H1 (cell line): ENCODE measurements around the gene LTB. TPM values are rescaled to one million over a fixed set of nuclear protein-coding genes. Genes with fewer than 3 reads are reported as not detected.

Experiments used
- CTCF ChIA-PET: fragments of 300-600 bp; sonication (Branson Sonifier 250); formaldehyde crosslinking; loops from one replicate; lab custom pipeline; 2021; ENCODE audit not compliant: partially characterized antibody; lab: Charles Lee
- POLR2A ChIA-PET: fragments of 300-600 bp; sonication (Branson Sonifier 250); formaldehyde crosslinking; loops from one replicate; lab custom pipeline; 2021; ENCODE audit warnings: inconsistent platforms; ENCODE audit not compliant: partially characterized antibody; lab: Charles Lee
- DNase-seq, 2 experiments: peaks; one replicate each; pipeline versions ENCODE4 v3.0.0 to v3.0.0-alpha.2; 2010 to 2022; ENCODE audit warnings: low spot score in 2 of 2, low read depth in 1 of 2, mixed read lengths in 1 of 2
- FAIRE-seq: peaks from 2 replicates; lab custom pipeline; 2011; peaks lifted over from hg19 to GRCh38; lab: Jason Lieb, UNC
- H2AFZ ChIP-seq: 2 replicates; pipeline ENCODE4 v1.8.1; 2012; ENCODE audit warnings: low read length, inconsistent platforms
- H2AK5ac ChIP-seq: 2 replicates; pipeline ENCODE4 v1.6.1; 2013; ENCODE audit warnings: low read depth, low read length
- H2BK120ac ChIP-seq: replicated peaks from 2 replicates; pipeline ENCODE3; 2013; ENCODE audit warnings: low read depth, low read length, inconsistent platforms
- H2BK12ac ChIP-seq: 2 replicates; pipeline ENCODE4 v1.6.1; 2013; ENCODE audit warnings: low read depth, low read length
- H2BK15ac ChIP-seq: 2 replicates; pipeline ENCODE4 v1.6.1; 2013; ENCODE audit warnings: low read length
- H2BK20ac ChIP-seq: 2 replicates; pipeline ENCODE4 v1.6.1; 2013; ENCODE audit warnings: low read length
- H2BK5ac ChIP-seq: 2 replicates; pipeline ENCODE4 v1.6.1; 2013; ENCODE audit warnings: low read depth, low read length
- H3K14ac ChIP-seq: 2 replicates; pipeline ENCODE4 v1.6.1; 2013; ENCODE audit warnings: inconsistent platforms; ENCODE audit not compliant: insufficient read length
- H3K18ac ChIP-seq: 2 replicates; pipeline ENCODE4 v1.6.1; 2013; ENCODE audit warnings: low read length; ENCODE audit errors: extremely low read depth
- H3K23ac ChIP-seq: 2 replicates; pipeline ENCODE4 v1.6.1; 2013; ENCODE audit warnings: inconsistent platforms; ENCODE audit not compliant: insufficient read length
- H3K23me2 ChIP-seq: 2 replicates; pipeline ENCODE4 v1.6.1; 2013; ENCODE audit warnings: low read depth, low read length
- H3K27ac ChIP-seq: 2 replicates; pipeline ENCODE4 v1.6.1; 2011; ENCODE audit warnings: low read depth, low read length, inconsistent platforms
- H3K27me3 ChIP-seq, 4 experiments: replicated peaks in 1 of 4; 1 replicate in 1 of 4; 2 replicates in 3 of 4; pipeline versions ENCODE4 v1.6.1 to v1.8.1; 2011 to 2013; ENCODE audit warnings: low read length in 3 of 4, mild to moderate bottlenecking in 3 of 4, inconsistent platforms in 2 of 4, mixed read lengths in 2 of 4, moderate library complexity in 1 of 4; ENCODE audit not compliant: control insufficient read depth in 3 of 4, insufficient read depth in 3 of 4; ENCODE audit errors: extremely low read depth in 1 of 4
- H3K36me3 ChIP-seq, 4 experiments: 2 replicates each; pipeline versions ENCODE4 v1.6.1 to v1.8.1; 2011 to 2013; ENCODE audit warnings: mild to moderate bottlenecking in 4 of 4, low read length in 3 of 4, moderate library complexity in 2 of 4, control low read depth in 1 of 4, inconsistent platforms in 1 of 4; ENCODE audit not compliant: insufficient read depth in 4 of 4, control insufficient read depth in 2 of 4
- H3K4ac ChIP-seq: replicated peaks from 2 replicates; pipeline ENCODE3; 2013; ENCODE audit warnings: low read length, low read depth, mixed read lengths, inconsistent platforms; ENCODE audit not compliant: insufficient read length
- H3K4me1 ChIP-seq, 4 experiments: replicated peaks in 1 of 4; 1 replicate in 1 of 4; 2 replicates in 3 of 4; pipeline versions ENCODE4 v1.6.1 to v1.8.1; 2011 to 2013; ENCODE audit warnings: low read length in 3 of 4, inconsistent platforms in 2 of 4, mixed read lengths in 1 of 4; ENCODE audit not compliant: insufficient read depth in 4 of 4, control insufficient read depth in 3 of 4
- H3K4me2 ChIP-seq, 2 experiments: 2 replicates each; pipeline versions ENCODE4 v1.6.1 to v1.8.1; 2011 to 2013; ENCODE audit warnings: low read depth in 2 of 2, low read length in 2 of 2, control low read depth in 1 of 2, inconsistent platforms in 1 of 2, mild to moderate bottlenecking in 1 of 2; ENCODE audit not compliant: insufficient read depth in 1 of 2
- H3K4me3 ChIP-seq, 4 experiments: fragments of 200-600, 300-600 bp in 1 of 4; sonication (generic), shearing (Covaris generic), sonication (Bioruptor Twin) in 1 of 4; 2 replicates each; pipeline versions ENCODE4 v1.5.1 to v1.8.1; 2011 to 2016; ENCODE audit warnings: low read length in 4 of 4, low read depth in 3 of 4, control low read depth in 2 of 4, inconsistent platforms in 2 of 4, mild to moderate bottlenecking in 2 of 4, mixed read lengths in 1 of 4, moderate library complexity in 1 of 4; ENCODE audit not compliant: insufficient read depth in 2 of 4; ENCODE audit errors: extremely low read depth in 1 of 4
- H3K56ac ChIP-seq: replicated peaks from 2 replicates; pipeline ENCODE3; 2013; ENCODE audit warnings: low read depth, mild to moderate bottlenecking, mixed read lengths, low read length, inconsistent platforms; ENCODE audit not compliant: insufficient read length
- H3K79me1 ChIP-seq: 2 replicates; pipeline ENCODE4 v1.6.1; 2013; ENCODE audit warnings: low read depth, low read length, control low read depth
- H3K79me2 ChIP-seq, 2 experiments: 2 replicates each; pipeline versions ENCODE4 v1.6.1 to v1.8.1; 2012 to 2013; ENCODE audit warnings: low read length in 2 of 2, mild to moderate bottlenecking in 2 of 2, inconsistent platforms in 1 of 2; ENCODE audit not compliant: insufficient read depth in 2 of 2, control insufficient read depth in 1 of 2
- H3K9ac ChIP-seq, 4 experiments: replicated peaks in 1 of 4; 1 replicate in 1 of 4; 2 replicates in 3 of 4; pipeline versions ENCODE4 v1.6.1 to v1.8.1; 2011 to 2013; ENCODE audit warnings: low read depth in 3 of 4, low read length in 3 of 4, control low read depth in 2 of 4, mild to moderate bottlenecking in 2 of 4, moderate library complexity in 2 of 4, inconsistent platforms in 1 of 4; ENCODE audit errors: extremely low read depth in 1 of 4
- H3K9me3 ChIP-seq, 2 experiments: 2 replicates each; pipeline versions ENCODE4 v1.6.1 to v1.8.1; 2012 to 2013; ENCODE audit warnings: mild to moderate bottlenecking in 2 of 2, moderate library complexity in 2 of 2, control low read depth in 1 of 2, inconsistent platforms in 1 of 2, low read depth in 1 of 2, low read length in 1 of 2, mixed read lengths in 1 of 2; ENCODE audit not compliant: insufficient read depth in 2 of 2
- H4K20me1 ChIP-seq, 2 experiments: replicated peaks in 1 of 2; 2 replicates each; pipeline versions ENCODE3 to v1.8.1; 2011 to 2013; ENCODE audit warnings: inconsistent platforms in 2 of 2, low read length in 2 of 2, mild to moderate bottlenecking in 1 of 2; ENCODE audit not compliant: insufficient read depth in 2 of 2, control insufficient read depth in 1 of 2
- H4K5ac ChIP-seq: 2 replicates; pipeline ENCODE4 v1.6.1; 2013; ENCODE audit warnings: low read length, low read depth, mixed read lengths, inconsistent platforms; ENCODE audit not compliant: insufficient read length
- H4K8ac ChIP-seq: 2 replicates; pipeline ENCODE4 v1.8.0; 2013; ENCODE audit warnings: mild to moderate bottlenecking, moderate library complexity, low read length, inconsistent platforms; ENCODE audit not compliant: insufficient read depth; ENCODE audit errors: extremely low read depth
- H4K91ac ChIP-seq: replicated peaks from 2 replicates; pipeline ENCODE3; 2013; ENCODE audit warnings: low read length, mixed read lengths, inconsistent platforms; ENCODE audit not compliant: insufficient read length
- POLR2A ChIP-seq, 2 experiments: IDR thresholded peaks; 1 replicate in 1 of 2; 2 replicates in 1 of 2; pipeline ENCODE4 v1.6.1; 2011; ENCODE audit warnings: low read depth in 2 of 2, low read length in 2 of 2, mild to moderate bottlenecking in 2 of 2; ENCODE audit errors: control extremely low read depth in 1 of 2
- WGBS, 2 experiments: shearing (Covaris generic) in 1 of 2; methylation state at CpG; one replicate each; pipeline versions ENCODE4 v1.1.6 to v1.1.7; 2013 to 2015; ENCODE audit warnings: low lambda C conversion rate in 2 of 2, mixed read lengths in 2 of 2, inconsistent platforms in 1 of 2, low coverage in 1 of 2, missing lambda C conversion rate in 1 of 2; ENCODE audit not compliant: insufficient replicate concordance in 2 of 2, insufficient coverage in 1 of 2, insufficient read length in 1 of 2; ENCODE audit errors: extremely low coverage in 1 of 2, missing lambda C conversion rate in 1 of 2; 5-methylcytosine and 5-hydroxymethylcytosine counted together
- polyA plus RNA-seq, 7 experiments: library from polyadenylated mRNA; depleted of rRNA in 3 of 7; stranded (reverse) in 5 of 7; unstranded in 2 of 7; fragments of >200 nt in 5 of 7; fragments of 200-250 nt in 2 of 7; gene quantifications; 1 replicate in 5 of 7; 2 replicates in 1 of 7; 4 replicates in 1 of 7; pipeline versions ENCODE4 v1.2.1 to v1.2.3, GENCODE V29; 2011 to 2013; ENCODE audit warnings: missing spikeins in 2 of 7, mixed read lengths in 2 of 7
- total RNA-seq: library from RNA; stranded (reverse); fragmentation: NEBNext Ultra II Directional; extraction: Animal tissue kit (Norgen Biotek cat#: 25700); gene quantifications from 2 replicates; pipeline ENCODE4 v1.2.1, GENCODE V29; 2021
- TF ChIP-seq, protein P1 (sequence below), 3 experiments: IDR thresholded peaks; 1 replicate in 2 of 3; 2 replicates in 1 of 3; pipeline versions ENCODE4 v1.5.1 to v1.6.1; 2011; ENCODE audit warnings: low read length in 3 of 3, mild to moderate bottlenecking in 3 of 3, inconsistent platforms in 2 of 3, low read depth in 1 of 3, moderate library complexity in 1 of 3; ENCODE audit not compliant: insufficient read depth in 1 of 3; ENCODE audit errors: control extremely low read depth in 1 of 3

Gene LTB
- total and polyA plus RNA-seq, 2 of the 8 experiments (the other 6 are each of a cell fraction or from before 2014, with no cell fraction given), result 0.43 to 0.47 TPM

DNA sequence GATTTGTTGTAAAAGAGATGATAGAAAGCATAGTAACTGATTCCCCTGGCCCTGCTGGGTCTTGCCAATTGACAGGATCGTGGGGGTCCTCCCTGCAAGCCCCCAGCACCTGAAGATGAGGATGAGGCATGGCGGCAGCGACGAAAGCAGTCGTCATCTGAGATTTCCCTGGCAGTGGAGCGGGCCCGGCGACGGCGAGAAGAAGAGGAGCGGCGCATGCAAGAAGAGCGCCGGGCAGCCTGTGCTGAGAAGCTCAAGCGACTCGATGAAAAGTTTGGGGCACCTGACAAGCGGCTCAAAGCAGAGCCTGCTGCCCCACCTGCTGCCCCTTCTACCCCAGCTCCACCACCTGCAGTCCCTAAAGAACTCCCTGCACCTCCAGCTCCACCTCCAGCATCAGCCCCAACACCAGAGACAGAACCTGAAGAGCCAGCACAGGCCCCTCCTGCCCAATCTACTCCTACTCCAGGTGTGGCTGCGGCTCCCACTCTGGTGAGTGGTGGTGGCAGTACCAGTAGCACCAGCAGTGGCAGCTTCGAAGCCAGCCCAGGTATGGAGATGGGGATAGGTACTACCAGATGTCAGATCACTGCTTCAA is 45.6 kb upstream of the LTB start:
- no peak overlapping the region for H3K9ac ChIP-seq
- H3K79me2 ChIP-seq, result peaks cover 8 to 28% of the 10 kb centered on the region in 2 experiments
- no peak overlapping the region for H2BK12ac ChIP-seq
- no peak for FAIRE-seq
- H3K79me1 ChIP-seq, result peaks cover 21% of the 10 kb centered on the region; the same call in 1 of the 2 replicates
- peaks cover 82 to 100% (median 95%) of the 10 kb centered on the region in 4 experiments for H3K36me3 ChIP-seq
- ChIA-PET CTCF (interaction anchor here (0.8 to 3.2 kb wide), 6 partner anchors 10 to 77 kb away, joined by 3 to 10 read pairs (median 4); partner anchors contain the start of gene LST1), POLR2A (interaction anchor here (0.7 to 34.9 kb wide), 11 partner anchors 10 to 268 kb away, joined by 3 to 883 read pairs (median 4); partner anchors contain the start of genes AIF1, APOM, BAG6 and C6orf47)
- no peaks in the 10 kb centered on the region for H3K23me2 ChIP-seq
- H2BK5ac ChIP-seq, result no peak overlapping the region
- H4K8ac ChIP-seq, result peak overlapping the region; percentile 8
- no peaks in the 10 kb centered on the region for H3K27me3 ChIP-seq
- WGBS, 2 experiments, result 96% methylated on average over 19 of the region's 19 CpGs; no CpG with 5 or more reads in 1 of the 2 experiments
- H3K4ac ChIP-seq, result no peak overlapping the region
- no peak overlapping the region for H3K56ac ChIP-seq
- no peak overlapping the region for H2BK15ac ChIP-seq
- no peak overlapping the region for H3K18ac ChIP-seq
- H3K4me3 ChIP-seq, result no peak overlapping the region
- no peak overlapping the region for H3K4me2 ChIP-seq
- H4K91ac ChIP-seq, result no peak overlapping the region
- no peak overlapping the region for H3K14ac ChIP-seq
- H2BK120ac ChIP-seq, result no peak overlapping the region
- DNase-seq, result no peak
- TF ChIP-seq, protein P1, sequence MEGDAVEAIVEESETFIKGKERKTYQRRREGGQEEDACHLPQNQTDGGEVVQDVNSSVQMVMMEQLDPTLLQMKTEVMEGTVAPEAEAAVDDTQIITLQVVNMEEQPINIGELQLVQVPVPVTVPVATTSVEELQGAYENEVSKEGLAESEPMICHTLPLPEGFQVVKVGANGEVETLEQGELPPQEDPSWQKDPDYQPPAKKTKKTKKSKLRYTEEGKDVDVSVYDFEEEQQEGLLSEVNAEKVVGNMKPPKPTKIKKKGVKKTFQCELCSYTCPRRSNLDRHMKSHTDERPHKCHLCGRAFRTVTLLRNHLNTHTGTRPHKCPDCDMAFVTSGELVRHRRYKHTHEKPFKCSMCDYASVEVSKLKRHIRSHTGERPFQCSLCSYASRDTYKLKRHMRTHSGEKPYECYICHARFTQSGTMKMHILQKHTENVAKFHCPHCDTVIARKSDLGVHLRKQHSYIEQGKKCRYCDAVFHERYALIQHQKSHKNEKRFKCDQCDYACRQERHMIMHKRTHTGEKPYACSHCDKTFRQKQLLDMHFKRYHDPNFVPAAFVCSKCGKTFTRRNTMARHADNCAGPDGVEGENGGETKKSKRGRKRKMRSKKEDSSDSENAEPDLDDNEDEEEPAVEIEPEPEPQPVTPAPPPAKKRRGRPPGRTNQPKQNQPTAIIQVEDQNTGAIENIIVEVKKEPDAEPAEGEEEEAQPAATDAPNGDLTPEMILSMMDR (IDR thresholded peaks at IDR 0.05; ENCODE audit: control extremely low read depth in 1 of 3, insufficient read depth in 1 of 3, low read depth in 1 of 3, low read length in 3 of 3), result no peak
- TF ChIP-seq POLR2A (IDR thresholded peaks at IDR 0.05; ENCODE audit: control extremely low read depth in 1 of 2, low read depth in 2 of 2, low read length in 2 of 2), result 0 out of 3 replicates have a peak, but pooled peaks of 1 of the 2 experiments have one; percentile 21
- no peak overlapping the region for H3K23ac ChIP-seq
- peaks cover 12 to 26% of the 10 kb centered on the region in 2 experiments for H4K20me1 ChIP-seq
- H3K9me3 ChIP-seq, result no peaks in the 10 kb centered on the region
- H2BK20ac ChIP-seq, result no peak overlapping the region
- no peaks in the 10 kb centered on the region for H3K4me1 ChIP-seq
- no peak overlapping the region for H4K5ac ChIP-seq
- H3K27ac ChIP-seq, result no peak overlapping the region
- no peak overlapping the region for H2AK5ac ChIP-seq
- H2AFZ ChIP-seq, result no peak overlapping the region
